Measurements from ENCODE around the gene ADAMTS13. TPM values are rescaled to one million over a fixed set of nuclear protein-coding genes. Genes with fewer than 3 reads are reported as not detected.

ADAMTS13 gene
- total RNA-seq, 4 donors from 2014 or later = 0.94 to 2.7 (median 2.1) TPM

GRCh38 chr9:133436681-133437080 lies 14.5 kb downstream of the ADAMTS13 start:
- no peaks in the 10 kb centered on the region for H3K36me3 ChIP-seq
- H3K27me3 ChIP-seq = no peaks in the 10 kb centered on the region
- WGBS, 2 donors (ENCODE audit: low coverage in 1 of 2) = no CpG with 5 or more reads among the region's 16 CpGs
- H3K9me3 ChIP-seq = no peaks in the 10 kb centered on the region
- H3K27ac ChIP-seq = no peak overlapping the region
- no peak overlapping the region for H3K4me3 ChIP-seq
- TF ChIP-seq CTCF (IDR thresholded peaks at IDR 0.05) = no peak
- no peak for TF ChIP-seq POLR2A (IDR thresholded peaks at IDR 0.05)
- no peak for TF ChIP-seq POLR2AphosphoS5 (IDR thresholded peaks at IDR 0.05)
- TF ChIP-seq EP300 (IDR thresholded peaks at IDR 0.05) = no peak
- no peaks in the 10 kb centered on the region for H3K4me1 ChIP-seq
- no peak for ATAC-seq

GRCh38 chr9:133437753-133438531 lies 15.8 kb downstream of the ADAMTS13 start:
- Histone ChIP-seq H3K27me3 (no peaks in the 10 kb centered on the region), H3K4me1 (no peaks in the 10 kb centered on the region), H3K27ac (no peak overlapping the region), H3K36me3 (no peaks in the 10 kb centered on the region), H3K4me3 (no peak overlapping the region), H3K9me3 (no peaks in the 10 kb centered on the region)
- 80% methylated on average over 5 of the region's 20 CpGs; no CpG with 5 or more reads in 1 of the 2 donors for WGBS, 2 donors (ENCODE audit: low coverage in 1 of 2)
- no peak for ATAC-seq
- TF ChIP-seq CTCF (IDR thresholded peaks at IDR 0.05) (no peak), POLR2AphosphoS5 (IDR thresholded peaks at IDR 0.05) (no peak), POLR2A (IDR thresholded peaks at IDR 0.05) (no peak), EP300 (IDR thresholded peaks at IDR 0.05) (no peak)

- TF ChIP-seq CTCF (IDR thresholded peaks at IDR 0.05) (no peak), POLR2A (IDR thresholded peaks at IDR 0.05) (no peak), POLR2AphosphoS5 (IDR thresholded peaks at IDR 0.05) (no peak), EP300 (IDR thresholded peaks at IDR 0.05) (no peak)
- 67% methylated on average over 3 of the region's 4 CpGs; no CpG with 5 or more reads in 1 of the 2 donors for WGBS, 2 donors (ENCODE audit: low coverage in 1 of 2)
- H3K27ac ChIP-seq = no peak overlapping the region
- no peaks in the 10 kb centered on the region for H3K4me1 ChIP-seq
- H3K4me3 ChIP-seq = no peak overlapping the region
- no peak for ATAC-seq
- no peaks in the 10 kb centered on the region for H3K9me3 ChIP-seq
- no peaks in the 10 kb centered on the region for H3K27me3 ChIP-seq
- H3K36me3 ChIP-seq = no peaks in the 10 kb centered on the region
Observed at GRCh38 chr9:133439337-133439736, 17.2 kb downstream of the ADAMTS13 start.

- H3K9me3 ChIP-seq = no peaks in the 10 kb centered on the region
- H3K27ac ChIP-seq = no peak overlapping the region
- H3K4me3 ChIP-seq = no peak overlapping the region
- no peak for TF ChIP-seq CTCF (IDR thresholded peaks at IDR 0.05)
- TF ChIP-seq POLR2AphosphoS5 (IDR thresholded peaks at IDR 0.05) = no peak
- no peak for TF ChIP-seq POLR2A (IDR thresholded peaks at IDR 0.05)
- TF ChIP-seq EP300 (IDR thresholded peaks at IDR 0.05) = no peak
- no peak for ATAC-seq
- 74 to 100% methylated on average over 2 to 5 of the region's 12 CpGs for WGBS, 2 donors (ENCODE audit: low coverage in 1 of 2)
- no peaks in the 10 kb centered on the region for H3K27me3 ChIP-seq
- no peaks in the 10 kb centered on the region for H3K4me1 ChIP-seq
- no peaks in the 10 kb centered on the region for H3K36me3 ChIP-seq
Observed at GRCh38 chr9:133440874-133441273, 18.7 kb downstream of the ADAMTS13 start.

- WGBS, 2 donors (ENCODE audit: low coverage in 1 of 2) = 28% methylated on average over 2 of the region's 5 CpGs; no CpG with 5 or more reads in 1 of the 2 donors
- Histone ChIP-seq H3K4me1 (no peaks in the 10 kb centered on the region), H3K27ac (no peak overlapping the region), H3K9me3 (no peaks in the 10 kb centered on the region), H3K36me3 (no peaks in the 10 kb centered on the region), H3K27me3 (no peaks in the 10 kb centered on the region), H3K4me3 (no peak overlapping the region)
- ATAC-seq = no peak
- TF ChIP-seq EP300 (IDR thresholded peaks at IDR 0.05) (no peak), POLR2AphosphoS5 (IDR thresholded peaks at IDR 0.05) (no peak), CTCF (IDR thresholded peaks at IDR 0.05) (no peak)
Observed at GRCh38 chr9:133441571-133441970, 19.4 kb downstream of the ADAMTS13 start.

Measured in gastroesophageal sphincter (tissue), 4 donors.